Measurements from ENCODE around the gene CALD1.

Gene CALD1

GRCh38 chr7:134780166-134780828 is 863 bp downstream of the CALD1 start:
- H4K20me1 ChIP-seq (ENCODE audit: insufficient read depth, low read length, poor library complexity, severe bottlenecking) = no peaks in the 10 kb centered on the region
- H3K27me3 ChIP-seq (ENCODE audit: insufficient read depth, low read length, poor library complexity, severe bottlenecking) = no peaks in the 10 kb centered on the region
- no peak overlapping the region for H3K9ac ChIP-seq (ENCODE audit: low read depth, low read length, poor library complexity, severe bottlenecking)
- H3K79me2 ChIP-seq (ENCODE audit: insufficient read depth, low read length) = no peaks in the 10 kb centered on the region
- no peaks in the 10 kb centered on the region for H3F3A ChIP-seq (ENCODE audit: low read depth)
- H3K9me2 ChIP-seq (replicated peaks; ENCODE audit: low read depth, low read length) = 0 out of 2 replicates have a peak, but pooled peaks cover 3% of the 10 kb centered on the region
- no peak overlapping the region for H2AFZ ChIP-seq (ENCODE audit: low read length)
- no peaks in the 10 kb centered on the region for H3K36me3 ChIP-seq (ENCODE audit: insufficient read depth, low read length)
- no peak overlapping the region for H3K4me3 ChIP-seq (ENCODE audit: low read length, poor library complexity, severe bottlenecking)
- no peak overlapping the region for H3K4me2 ChIP-seq (ENCODE audit: low read depth, low read length, poor library complexity, severe bottlenecking)
- no peak for TF ChIP-seq EZH2phosphoT487 (IDR thresholded peaks at IDR 0.05; ENCODE audit: borderline replicate concordance)
- H3K4me1 ChIP-seq (ENCODE audit: insufficient read depth, low read length, poor library complexity, severe bottlenecking) = no peaks in the 10 kb centered on the region
- H3K9me3 ChIP-seq (ENCODE audit: insufficient read depth, low read depth, low read length) = no peaks in the 10 kb centered on the region

- H4K20me1 ChIP-seq (ENCODE audit: insufficient read depth, low read length, poor library complexity, severe bottlenecking) = no peaks in the 10 kb centered on the region
- H3K9me2 ChIP-seq (replicated peaks; ENCODE audit: low read depth, low read length) = 0 out of 2 replicates have a peak, but pooled peaks cover 3% of the 10 kb centered on the region
- TF ChIP-seq CTCF (conservative IDR thresholded peaks at IDR 0.05; ENCODE audit: low read length) (no peak), EZH2phosphoT487 (IDR thresholded peaks at IDR 0.05; ENCODE audit: borderline replicate concordance) (no peak)
- H3F3A ChIP-seq (ENCODE audit: low read depth) = no peaks in the 10 kb centered on the region
- H3K4me2 ChIP-seq (ENCODE audit: low read depth, low read length, poor library complexity, severe bottlenecking) = no peak overlapping the region
- no peak overlapping the region for H3K9ac ChIP-seq (ENCODE audit: low read depth, low read length, poor library complexity, severe bottlenecking)
- H3K4me3 ChIP-seq (ENCODE audit: low read length, poor library complexity, severe bottlenecking) = no peak overlapping the region
- H3K36me3 ChIP-seq (ENCODE audit: insufficient read depth, low read length) = no peaks in the 10 kb centered on the region
- no peaks in the 10 kb centered on the region for H3K79me2 ChIP-seq (ENCODE audit: insufficient read depth, low read length)
- no peaks in the 10 kb centered on the region for H3K4me1 ChIP-seq (ENCODE audit: insufficient read depth, low read length, poor library complexity, severe bottlenecking)
- H3K9me3 ChIP-seq (ENCODE audit: insufficient read depth, low read depth, low read length) = no peaks in the 10 kb centered on the region
- H2AFZ ChIP-seq (ENCODE audit: low read length) = no peak overlapping the region
- H3K27me3 ChIP-seq (ENCODE audit: insufficient read depth, low read length, poor library complexity, severe bottlenecking) = no peaks in the 10 kb centered on the region
Observed at GRCh38 chr7:134781171-134781570, 1.7 kb downstream of the CALD1 start.

GRCh38 chr7:134782121-134782623 is 2.7 kb downstream of the CALD1 start:
- no peak overlapping the region for H3K9ac ChIP-seq (ENCODE audit: low read depth, low read length, poor library complexity, severe bottlenecking)
- H3K9me3 ChIP-seq (ENCODE audit: insufficient read depth, low read depth, low read length) = no peaks in the 10 kb centered on the region
- H3K4me3 ChIP-seq (ENCODE audit: low read length, poor library complexity, severe bottlenecking) = no peak overlapping the region
- no peak overlapping the region for H3K4me2 ChIP-seq (ENCODE audit: low read depth, low read length, poor library complexity, severe bottlenecking)
- H3F3A ChIP-seq (ENCODE audit: low read depth) = no peaks in the 10 kb centered on the region
- H3K27me3 ChIP-seq (ENCODE audit: insufficient read depth, low read length, poor library complexity, severe bottlenecking) = no peaks in the 10 kb centered on the region
- H4K20me1 ChIP-seq (ENCODE audit: insufficient read depth, low read length, poor library complexity, severe bottlenecking) = no peaks in the 10 kb centered on the region
- 0 out of 2 replicates have a peak, but pooled peaks cover 3% of the 10 kb centered on the region for H3K9me2 ChIP-seq (replicated peaks; ENCODE audit: low read depth, low read length)
- H3K36me3 ChIP-seq (ENCODE audit: insufficient read depth, low read length) = no peaks in the 10 kb centered on the region
- no peak overlapping the region for H2AFZ ChIP-seq (ENCODE audit: low read length)
- H3K4me1 ChIP-seq (ENCODE audit: insufficient read depth, low read length, poor library complexity, severe bottlenecking) = no peaks in the 10 kb centered on the region
- H3K79me2 ChIP-seq (ENCODE audit: insufficient read depth, low read length) = no peaks in the 10 kb centered on the region
- TF ChIP-seq CTCF (conservative IDR thresholded peaks at IDR 0.05; ENCODE audit: low read length) (no peak), EZH2phosphoT487 (IDR thresholded peaks at IDR 0.05; ENCODE audit: borderline replicate concordance) (no peak)

Data from Loucy (cell line).